Neural progenitor cell (in vitro differentiated cells): ENCODE measurements around the gene NTRK3.

ENCODE experiments used
- CTCF ChIP-seq: fragments of 200-600 bp; sonication (generic); IDR thresholded peaks from 2 replicates; pipeline ENCODE4 v1.5.1; 2017; ENCODE audit warnings: antibody characterized with exemption, mild to moderate bottlenecking
- EZH2 ChIP-seq: fragments of 200-600 bp; sonication (generic); IDR thresholded peaks from 2 replicates; pipeline ENCODE4 v1.6.1; 2017; ENCODE audit warnings: antibody characterized with exemption, mild to moderate bottlenecking, moderate library complexity
- EZH2phosphoT487 ChIP-seq: fragments of 200-600 bp; sonication (generic); IDR thresholded peaks from 2 replicates; pipeline ENCODE4 v1.6.1; 2017; ENCODE audit warnings: antibody characterized with exemption

GRCh38 chr15:88106074-88106473 lies 150.5 kb downstream of the NTRK3 start:
- no peak for TF ChIP-seq CTCF
- no peak for TF ChIP-seq EZH2phosphoT487
- TF ChIP-seq EZH2 = no peak
